Measurements from ENCODE around the gene ZNF138. TPM values are rescaled to one million over a fixed set of nuclear protein-coding genes. Genes with fewer than 3 reads are reported as not detected.

ZNF138 gene
- polyA plus RNA-seq, 1 donor (not counting 4 experiments of a cell fraction or from before 2014, with no cell fraction given) = 6.3 TPM

GRCh38 chr7:64807731-64808365 is 13.6 kb downstream of the ZNF138 start:
- no peaks in the 10 kb centered on the region for H3K9me3 ChIP-seq (ENCODE audit: control insufficient read depth, low read depth, low read length)
- H3K79me2 ChIP-seq (ENCODE audit: control insufficient read depth, insufficient read depth, low read length) = peaks cover 2% of the 10 kb centered on the region
- H3K36me3 ChIP-seq (ENCODE audit: control insufficient read depth in 2 of 2, extremely low read depth in 1 of 2, insufficient read depth in 2 of 2, low read length in 2 of 2) = peaks cover 0 to 2% of the 10 kb centered on the region in 2 experiments
- TF ChIP-seq EZH2 (IDR thresholded peaks at IDR 0.05; ENCODE audit: low read length) (no peak), CTCF (optimal IDR thresholded peaks at IDR 0.05 in 1 of 3, IDR thresholded peaks at IDR 0.05 in 1 of 3, conservative IDR thresholded peaks at IDR 0.05 in 1 of 3; ENCODE audit: extremely low read depth in 1 of 3, insufficient read depth in 2 of 3, low read length in 3 of 3) (no peak)
- DNase-seq (ENCODE audit: low read depth, low spot score) (no peak), FAIRE-seq (no peak)
- no peaks in the 10 kb centered on the region for H3K9me1 ChIP-seq (ENCODE audit: control insufficient read depth, extremely low read depth, insufficient read depth, low read length)
- no peak overlapping the region for H3K4me2 ChIP-seq (ENCODE audit: control insufficient read depth, extremely low read depth, insufficient read depth, low read depth, low read length)
- no peaks in the 10 kb centered on the region for H3K4me1 ChIP-seq (ENCODE audit: control insufficient read depth, extremely low read depth, insufficient read depth, low read length)
- H2AFZ ChIP-seq (ENCODE audit: control insufficient read depth, low read length) = no peak overlapping the region
- H3K4me3 ChIP-seq (ENCODE audit: control insufficient read depth in 2 of 3, extremely low read depth in 1 of 3, insufficient read depth in 2 of 3, low read depth in 1 of 3, low read length in 3 of 3) = no peak overlapping the region
- H3K27me3 ChIP-seq (ENCODE audit: control insufficient read depth, extremely low read depth, insufficient read depth, low read length) = no peaks in the 10 kb centered on the region
- no peak overlapping the region for H3K9ac ChIP-seq (ENCODE audit: control insufficient read depth, extremely low read depth, insufficient read depth, low read length)
- H4K20me1 ChIP-seq (ENCODE audit: control insufficient read depth, extremely low read depth, insufficient read depth, low read length) = no peaks in the 10 kb centered on the region
- H3K27ac ChIP-seq (ENCODE audit: control insufficient read depth, insufficient read depth, low read length) = no peak overlapping the region
- dilution Hi-C loops (cut with MboI; ENCODE audit: extremely low pct_ligation_motif_present, low sequenced_read_pairs) = no loop called here

GRCh38 chr7:64811767-64812166 is 17.5 kb downstream of the ZNF138 start:
- dilution Hi-C loops (cut with MboI; ENCODE audit: extremely low pct_ligation_motif_present, low sequenced_read_pairs) = no loop called here
- Histone ChIP-seq H3K36me3 (ENCODE audit: control insufficient read depth in 2 of 2, extremely low read depth in 1 of 2, insufficient read depth in 2 of 2, low read length in 2 of 2) (peaks cover 0 to 2% of the 10 kb centered on the region in 2 experiments), H3K4me1 (ENCODE audit: control insufficient read depth, extremely low read depth, insufficient read depth, low read length) (no peaks in the 10 kb centered on the region), H3K27me3 (ENCODE audit: control insufficient read depth, extremely low read depth, insufficient read depth, low read length) (no peaks in the 10 kb centered on the region), H3K79me2 (ENCODE audit: control insufficient read depth, insufficient read depth, low read length) (no peaks in the 10 kb centered on the region), H4K20me1 (ENCODE audit: control insufficient read depth, extremely low read depth, insufficient read depth, low read length) (no peaks in the 10 kb centered on the region), H3K9me1 (ENCODE audit: control insufficient read depth, extremely low read depth, insufficient read depth, low read length) (no peaks in the 10 kb centered on the region), H3K9me3 (ENCODE audit: control insufficient read depth, low read depth, low read length) (no peaks in the 10 kb centered on the region), H3K27ac (ENCODE audit: control insufficient read depth, insufficient read depth, low read length) (no peak overlapping the region), H2AFZ (ENCODE audit: control insufficient read depth, low read length) (no peak overlapping the region), H3K4me2 (ENCODE audit: control insufficient read depth, extremely low read depth, insufficient read depth, low read depth, low read length) (no peak overlapping the region), H3K9ac (ENCODE audit: control insufficient read depth, extremely low read depth, insufficient read depth, low read length) (no peak overlapping the region), H3K4me3 (ENCODE audit: control insufficient read depth in 2 of 3, extremely low read depth in 1 of 3, insufficient read depth in 2 of 3, low read depth in 1 of 3, low read length in 3 of 3) (no peak overlapping the region)
- FAIRE-seq (no peak), DNase-seq (ENCODE audit: low read depth, low spot score) (no peak)
- TF ChIP-seq EZH2 (IDR thresholded peaks at IDR 0.05; ENCODE audit: low read length) (no peak), CTCF (optimal IDR thresholded peaks at IDR 0.05 in 1 of 3, IDR thresholded peaks at IDR 0.05 in 1 of 3, conservative IDR thresholded peaks at IDR 0.05 in 1 of 3; ENCODE audit: extremely low read depth in 1 of 3, insufficient read depth in 2 of 3, low read length in 3 of 3) (no peak)

All from keratinocyte (primary cell).